Prostate gland (tissue), 2 donors: ENCODE data around the gene TMEM132D.
"Not testable (repeated sequence)": the region's sequence is repeated elsewhere in the genome, so short reads cannot be mapped to it uniquely, and the experiment has no call there.

ENCODE experiments used
- POLR2A ChIP-seq: fragments of 450-650 bp; IDR thresholded peaks from one replicate; pipeline ENCODE4 v1.6.1; 2016; ENCODE audit warnings: antibody characterized with exemption, mild to moderate bottlenecking
- POLR2AphosphoS5 ChIP-seq: sonication (generic); formaldehyde crosslinking; IDR thresholded peaks from one replicate; pipeline ENCODE4 v1.6.1; 2017; ENCODE audit warnings: antibody characterized with exemption
- TF ChIP-seq, protein P1 (sequence below), 4 experiments: fragments of 200-600 bp in 2 of 4; fragments of 450-650 bp in 2 of 4; sonication (generic) in 2 of 4; IDR thresholded peaks; 1 replicate in 3 of 4; 2 replicates in 1 of 4; pipeline ENCODE4 v1.5.1; 2016 to 2019; ENCODE audit warnings: antibody characterized with exemption in 4 of 4, mild to moderate bottlenecking in 2 of 4, moderate library complexity in 2 of 4

- TF ChIP-seq POLR2A, POLR2AphosphoS5: not testable (repeated sequence)
- TF ChIP-seq, protein P1, sequence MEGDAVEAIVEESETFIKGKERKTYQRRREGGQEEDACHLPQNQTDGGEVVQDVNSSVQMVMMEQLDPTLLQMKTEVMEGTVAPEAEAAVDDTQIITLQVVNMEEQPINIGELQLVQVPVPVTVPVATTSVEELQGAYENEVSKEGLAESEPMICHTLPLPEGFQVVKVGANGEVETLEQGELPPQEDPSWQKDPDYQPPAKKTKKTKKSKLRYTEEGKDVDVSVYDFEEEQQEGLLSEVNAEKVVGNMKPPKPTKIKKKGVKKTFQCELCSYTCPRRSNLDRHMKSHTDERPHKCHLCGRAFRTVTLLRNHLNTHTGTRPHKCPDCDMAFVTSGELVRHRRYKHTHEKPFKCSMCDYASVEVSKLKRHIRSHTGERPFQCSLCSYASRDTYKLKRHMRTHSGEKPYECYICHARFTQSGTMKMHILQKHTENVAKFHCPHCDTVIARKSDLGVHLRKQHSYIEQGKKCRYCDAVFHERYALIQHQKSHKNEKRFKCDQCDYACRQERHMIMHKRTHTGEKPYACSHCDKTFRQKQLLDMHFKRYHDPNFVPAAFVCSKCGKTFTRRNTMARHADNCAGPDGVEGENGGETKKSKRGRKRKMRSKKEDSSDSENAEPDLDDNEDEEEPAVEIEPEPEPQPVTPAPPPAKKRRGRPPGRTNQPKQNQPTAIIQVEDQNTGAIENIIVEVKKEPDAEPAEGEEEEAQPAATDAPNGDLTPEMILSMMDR (IDR thresholded peaks at IDR 0.05): not testable (repeated sequence)
Observed at GRCh38 chr12:129899045-129899444, 4.8 kb downstream of the TMEM132D start.
